ENCODE data around the gene PLXNC1.

The PLXNC1 gene

GRCh38 chr12:94178054-94178453, 29.7 kb downstream of the PLXNC1 start:
- H3K4me3 ChIP-seq, result no peak overlapping the region
- intact Hi-C loops (cut with DNase I; ENCODE audit: low total_unique reads), result no loop called here
- DNase-seq, result no peak
- no peaks in the 10 kb centered on the region for H3K4me1 ChIP-seq
- H3K27ac ChIP-seq, result no peak overlapping the region
- H3K27me3 ChIP-seq, result no peaks in the 10 kb centered on the region
- peaks cover 0 to 7% (median 7%) of the 10 kb centered on the region in 3 donors for H3K9me3 ChIP-seq
- H3K36me3 ChIP-seq, result no peaks in the 10 kb centered on the region
- TF ChIP-seq, protein P1, sequence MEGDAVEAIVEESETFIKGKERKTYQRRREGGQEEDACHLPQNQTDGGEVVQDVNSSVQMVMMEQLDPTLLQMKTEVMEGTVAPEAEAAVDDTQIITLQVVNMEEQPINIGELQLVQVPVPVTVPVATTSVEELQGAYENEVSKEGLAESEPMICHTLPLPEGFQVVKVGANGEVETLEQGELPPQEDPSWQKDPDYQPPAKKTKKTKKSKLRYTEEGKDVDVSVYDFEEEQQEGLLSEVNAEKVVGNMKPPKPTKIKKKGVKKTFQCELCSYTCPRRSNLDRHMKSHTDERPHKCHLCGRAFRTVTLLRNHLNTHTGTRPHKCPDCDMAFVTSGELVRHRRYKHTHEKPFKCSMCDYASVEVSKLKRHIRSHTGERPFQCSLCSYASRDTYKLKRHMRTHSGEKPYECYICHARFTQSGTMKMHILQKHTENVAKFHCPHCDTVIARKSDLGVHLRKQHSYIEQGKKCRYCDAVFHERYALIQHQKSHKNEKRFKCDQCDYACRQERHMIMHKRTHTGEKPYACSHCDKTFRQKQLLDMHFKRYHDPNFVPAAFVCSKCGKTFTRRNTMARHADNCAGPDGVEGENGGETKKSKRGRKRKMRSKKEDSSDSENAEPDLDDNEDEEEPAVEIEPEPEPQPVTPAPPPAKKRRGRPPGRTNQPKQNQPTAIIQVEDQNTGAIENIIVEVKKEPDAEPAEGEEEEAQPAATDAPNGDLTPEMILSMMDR (IDR thresholded peaks at IDR 0.05), result no peak

GRCh38 chr12:94178882-94179281, 30.5 kb downstream of the PLXNC1 start:
- Histone ChIP-seq H3K27ac (no peak overlapping the region), H3K36me3 (no peaks in the 10 kb centered on the region), H3K9me3 (peaks cover 0 to 7% (median 7%) of the 10 kb centered on the region in 3 donors), H3K27me3 (no peaks in the 10 kb centered on the region), H3K4me3 (no peak overlapping the region), H3K4me1 (no peaks in the 10 kb centered on the region)
- intact Hi-C loops (cut with DNase I; ENCODE audit: low total_unique reads), result no loop called here
- no peak for DNase-seq
- TF ChIP-seq, protein P1 (IDR thresholded peaks at IDR 0.05), result no peak

DNA sequence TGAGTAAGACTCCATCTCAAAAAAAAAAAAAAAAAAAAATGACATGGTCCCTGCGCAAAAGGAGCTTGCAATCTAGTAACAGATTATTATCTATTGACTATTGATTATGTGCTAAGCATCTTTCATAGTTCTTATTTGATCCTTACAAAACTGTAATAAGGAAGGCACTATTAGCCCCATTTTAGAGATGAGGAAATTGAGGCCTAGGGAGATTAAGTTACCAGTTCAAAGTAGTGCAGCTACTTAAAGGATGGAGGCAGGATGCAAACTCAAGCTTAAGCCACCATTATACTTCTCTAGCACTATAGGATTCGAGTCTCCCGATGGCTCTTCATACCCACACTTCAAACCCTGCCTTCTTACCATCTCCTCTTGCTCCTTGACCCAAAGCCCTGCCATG, 31.3 kb downstream of the PLXNC1 start:
- TF ChIP-seq, protein P1 (IDR thresholded peaks at IDR 0.05), result no peak
- intact Hi-C loops (cut with DNase I; ENCODE audit: low total_unique reads), result no loop called here
- Histone ChIP-seq H3K4me3 (no peak overlapping the region), H3K9me3 (peaks cover 0 to 7% (median 7%) of the 10 kb centered on the region in 3 donors), H3K36me3 (no peaks in the 10 kb centered on the region), H3K4me1 (no peaks in the 10 kb centered on the region), H3K27me3 (no peaks in the 10 kb centered on the region), H3K27ac (no peak overlapping the region)
- no peak for DNase-seq

GRCh38 chr12:94180558-94181296, 32.4 kb downstream of the PLXNC1 start:
- intact Hi-C loops (cut with DNase I; ENCODE audit: low total_unique reads), result no loop called here
- TF ChIP-seq, protein P1 (IDR thresholded peaks at IDR 0.05), result no peak
- DNase-seq, result no peak

DNA sequence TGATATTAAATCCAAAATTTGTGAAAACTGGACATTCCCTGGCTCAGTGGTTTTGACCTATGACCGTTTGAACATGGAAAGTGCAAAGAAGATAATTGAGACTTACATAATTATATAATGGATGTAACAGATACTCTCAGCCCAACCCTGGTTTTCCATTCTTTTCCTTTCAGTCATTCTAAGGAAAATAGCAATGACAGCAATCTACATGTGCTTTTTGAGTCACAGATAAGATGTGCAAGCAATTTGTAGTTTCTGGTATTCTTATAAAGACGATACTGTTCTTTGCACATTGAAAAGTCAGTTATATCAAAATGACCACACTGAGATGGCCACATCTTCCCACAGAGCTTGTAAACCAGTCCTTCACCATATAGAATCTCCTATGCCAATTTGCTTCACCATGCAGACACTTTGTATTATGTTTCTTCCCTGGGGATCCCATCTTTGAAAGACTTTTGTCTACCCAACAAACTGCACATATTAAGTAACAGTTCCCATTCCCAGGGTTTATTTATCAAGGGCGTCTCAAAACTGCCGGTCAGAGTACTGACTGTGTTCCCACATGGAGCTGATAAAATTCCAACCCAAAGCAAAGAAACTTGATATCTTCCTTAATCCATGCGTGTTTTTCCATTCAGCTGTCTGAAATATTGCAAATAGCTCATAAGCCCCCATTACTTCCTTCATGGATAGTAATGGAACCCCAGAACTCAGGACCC, 34.8 kb downstream of the PLXNC1 start:
- Histone ChIP-seq H3K27ac (no peak overlapping the region), H3K4me3 (no peak overlapping the region)
- TF ChIP-seq, protein P1 (IDR thresholded peaks at IDR 0.05), result no peak

More at GRCh38 chr12:94180558-94181296, 32.4 kb downstream of the PLXNC1 start:
- no peaks in the 10 kb centered on the region for H3K4me1 ChIP-seq
- H3K27me3 ChIP-seq, result no peaks in the 10 kb centered on the region
- no peak overlapping the region for H3K27ac ChIP-seq
- peaks cover 0 to 7% (median 7%) of the 10 kb centered on the region in 3 donors for H3K9me3 ChIP-seq
- H3K4me3 ChIP-seq, result no peak overlapping the region
- no peaks in the 10 kb centered on the region for H3K36me3 ChIP-seq

More for the DNA sequence above, 34.8 kb downstream of the PLXNC1 start:
- Histone ChIP-seq H3K9me3 (peaks cover 0 to 5% (median 4%) of the 10 kb centered on the region in 3 donors), H3K27me3 (no peaks in the 10 kb centered on the region), H3K4me1 (peaks cover 0 to 16% (median 3%) of the 10 kb centered on the region in 4 donors), H3K36me3 (no peaks in the 10 kb centered on the region)
- intact Hi-C loops (cut with DNase I; ENCODE audit: low total_unique reads), result no loop called here
- DNase-seq, result no peak

Measured in tibial artery (tissue), 4 donors.